HG02885 (cell line): ENCODE data around the gene PPP2R5D.
"Not testable (repeated sequence)": the region's sequence is repeated elsewhere in the genome, so short reads cannot be mapped to it uniquely, and the experiment has no call there.

Source experiments
- ATAC-seq: cut with Tn5 transposase; IDR thresholded peaks from one replicate; pipeline ENCODE4 v1.9.1; 2021; ENCODE audit warnings: mild to moderate bottlenecking; ENCODE audit not compliant: unreplicated experiment, poor library complexity

The PPP2R5D gene

GRCh38 chr6:43021270-43022047 is 37.1 kb downstream of the PPP2R5D start, which contains the start of gene RRP36:
RRP36 (plus strand) TSS chr6:43021623; CDS start chr6:43021655, 32 bp downstream.
- ATAC-seq = peak; percentile 84

- ATAC-seq = no peak
Measured at GRCh38 chr6:43024436-43024835, 40.1 kb downstream of the PPP2R5D start.

GRCh38 chr6:43026365-43026764 is 42.0 kb downstream of the PPP2R5D start:
- no peak for ATAC-seq

GRCh38 chr6:43029120-43029519 is 44.8 kb downstream of the PPP2R5D start:
- ATAC-seq = no peak

GRCh38 chr6:43032326-43032725 is 48.0 kb downstream of the PPP2R5D start:
- ATAC-seq = no peak

GRCh38 chr6:43033496-43034189 is 49.3 kb downstream of the PPP2R5D start:
- no peak for ATAC-seq

GRCh38 chr6:43034190-43034525 is 49.8 kb downstream of the PPP2R5D start:
- ATAC-seq = no peak

- ATAC-seq = no peak
Measured at GRCh38 chr6:43035495-43036194, 51.3 kb downstream of the PPP2R5D start.

- no peak for ATAC-seq
Measured at GRCh38 chr6:43036712-43037111, 52.3 kb downstream of the PPP2R5D start.

GRCh38 chr6:43037197-43037596 is 52.8 kb downstream of the PPP2R5D start:
- no peak for ATAC-seq

- ATAC-seq = no peak
Measured at GRCh38 chr6:43037706-43038105, 53.3 kb downstream of the PPP2R5D start.

- ATAC-seq = no peak
Measured at GRCh38 chr6:43038727-43039126, 54.4 kb downstream of the PPP2R5D start.

- ATAC-seq = no peak
Measured at GRCh38 chr6:43040542-43041257, 56.3 kb downstream of the PPP2R5D start.

GRCh38 chr6:43041475-43041874 is 57.1 kb downstream of the PPP2R5D start:
- ATAC-seq = not testable (repeated sequence)

GRCh38 chr6:43043310-43043709 is 58.9 kb downstream of the PPP2R5D start:
- no peak for ATAC-seq

- ATAC-seq = no peak
Measured at GRCh38 chr6:43045371-43045930, 61.1 kb downstream of the PPP2R5D start.

GRCh38 chr6:43047998-43048397 is 63.6 kb downstream of the PPP2R5D start:
- ATAC-seq = no peak

GRCh38 chr6:43050981-43051380 is 66.6 kb downstream of the PPP2R5D start:
- no peak for ATAC-seq

- ATAC-seq = no peak
Measured at GRCh38 chr6:43052225-43052841, 68.0 kb downstream of the PPP2R5D start.
